ENCODE results near the gene FRAS1.

The FRAS1 gene

GRCh38 chr4:78038704-78039103, 18.4 kb upstream of the FRAS1 start:
- FAIRE-seq (peak; percentile 87), DNase-seq (ENCODE audit: insufficient read length, low spot score) (peak; percentile 31)
- peak; percentile 15 for TF ChIP-seq CTCF (IDR thresholded peaks at IDR 0.05; ENCODE audit: insufficient read depth, missing control alignments)

- no peak for FAIRE-seq
- no peak for TF ChIP-seq CTCF (IDR thresholded peaks at IDR 0.05; ENCODE audit: insufficient read depth, missing control alignments)
- DNase-seq (ENCODE audit: insufficient read length, low spot score): no peak
Measured at GRCh38 chr4:78039678-78040077, 17.4 kb upstream of the FRAS1 start.

- no peak for TF ChIP-seq CTCF (IDR thresholded peaks at IDR 0.05; ENCODE audit: insufficient read depth, missing control alignments)
- FAIRE-seq (peak; percentile 64), DNase-seq (ENCODE audit: insufficient read length, low spot score) (no peak)
Measured at GRCh38 chr4:78040431-78040830, 16.7 kb upstream of the FRAS1 start.

GRCh38 chr4:78047366-78047765, 9.8 kb upstream of the FRAS1 start:
- DNase-seq (ENCODE audit: insufficient read length, low spot score): no peak
- TF ChIP-seq CTCF (IDR thresholded peaks at IDR 0.05; ENCODE audit: insufficient read depth, missing control alignments): no peak
- no peak for FAIRE-seq

- FAIRE-seq (no peak), DNase-seq (ENCODE audit: insufficient read length, low spot score) (no peak)
Measured at GRCh38 chr4:78056265-78057129, 626 bp upstream of the FRAS1 start.

GRCh38 chr4:78057600-78058550, 752 bp downstream of the FRAS1 start:
- DNase-seq (ENCODE audit: insufficient read length, low spot score) (no peak), FAIRE-seq (no peak)
- no peak for TF ChIP-seq CTCF (IDR thresholded peaks at IDR 0.05; ENCODE audit: insufficient read depth, missing control alignments)

More at GRCh38 chr4:78056265-78057129, 626 bp upstream of the FRAS1 start:
- TF ChIP-seq CTCF (IDR thresholded peaks at IDR 0.05; ENCODE audit: insufficient read depth, missing control alignments): no peak

Data from D721Med (cell line).